ENCODE measurements around the gene RND2. TPM values are rescaled to one million over a fixed set of nuclear protein-coding genes. Genes with fewer than 3 reads are reported as not detected.

RND2 gene
- total and polyA plus RNA-seq, 2 of the 4 experiments (the other 2 are of a cell fraction): 1.1 to 1.9 TPM

DNA sequence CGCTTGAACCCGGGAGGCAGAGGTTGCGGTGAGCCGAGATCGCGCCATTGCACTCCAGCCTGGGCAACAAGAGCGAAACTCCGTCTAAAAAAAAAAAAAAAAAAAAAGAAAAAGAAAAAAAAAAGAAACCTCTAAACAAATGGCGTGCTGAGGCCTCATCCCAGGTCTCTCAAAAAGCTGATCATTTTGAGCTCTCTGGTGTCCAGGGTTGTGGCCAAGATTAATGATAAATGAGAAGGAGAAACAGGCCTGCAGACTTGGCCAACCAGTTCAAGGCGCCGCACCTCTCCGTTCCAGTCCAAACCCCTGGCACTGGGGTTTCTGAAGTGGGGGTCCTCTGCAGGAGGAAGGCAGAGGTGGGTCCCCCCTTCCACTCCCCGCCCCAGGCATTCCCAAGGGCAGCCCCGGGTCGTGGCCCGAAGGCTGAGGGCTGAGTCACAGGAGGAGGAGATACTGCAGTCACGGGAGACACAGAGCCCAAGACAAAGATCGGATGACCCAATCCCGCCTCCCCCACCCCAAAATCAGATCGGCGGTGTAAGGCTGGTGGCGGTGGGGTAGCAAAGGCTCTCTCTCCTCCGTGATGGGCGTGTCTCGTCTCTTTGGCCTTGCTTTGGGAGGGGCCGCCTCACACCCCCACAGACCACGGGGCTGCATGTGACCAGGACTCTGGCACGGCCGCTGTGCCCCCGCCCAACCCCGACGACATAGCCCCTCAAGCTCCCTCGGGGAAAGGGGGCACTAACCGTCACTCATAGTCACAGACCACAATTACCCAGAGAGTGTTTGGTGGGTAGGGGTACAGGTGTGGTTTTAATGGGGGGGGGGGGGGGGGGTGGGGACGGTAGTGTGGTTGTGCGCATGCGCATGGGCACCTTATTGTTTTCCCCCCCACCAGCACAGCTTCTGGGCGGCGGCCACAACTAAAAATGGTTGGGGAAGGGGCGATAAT is 4.0 kb upstream of the RND2 start:
- Histone ChIP-seq H2BK15ac (ENCODE audit: low read depth, low read length) (peak overlapping the region; percentile 76; the same call in 1 of the 3 replicates), H3K14ac (replicated peaks; ENCODE audit: low read depth, low read length) (peak overlapping the region; percentile 96), H2BK20ac (ENCODE audit: low read depth, low read length) (no peak overlapping the region), H2AFZ (replicated peaks; ENCODE audit: low read length, poor library complexity) (peak overlapping the region; percentile 95), H4K5ac (ENCODE audit: low read depth, low read length) (peak overlapping the region; percentile 61; the same call in 1 of the 2 replicates), H3K79me1 (ENCODE audit: low read depth in 1 of 2, low read length in 2 of 2) (peaks cover 15 to 49% of the 10 kb centered on the region in 2 experiments; a peak in 3 of 4 replicates), H3K9me3 (ENCODE audit: control insufficient read depth, insufficient read depth, low read length) (no peaks in the 10 kb centered on the region), H2AK9ac (replicated peaks; ENCODE audit: low read depth, low read length, poor library complexity) (peak overlapping the region; percentile 97), H4K91ac (ENCODE audit: insufficient read depth, low read depth, low read length) (peak overlapping the region; percentile 89), H3K4ac (ENCODE audit: low read depth, low read length) (peak overlapping the region; percentile 95), H3K4me2 (ENCODE audit: low read depth, low read length) (peak overlapping the region; percentile 79), H4K20me1 (ENCODE audit: insufficient read depth, low read length) (peaks cover 28% of the 10 kb centered on the region; the same call in 1 of the 2 replicates), H2BK5ac (ENCODE audit: low read depth, low read length, poor library complexity, severe bottlenecking) (peak overlapping the region; percentile 68), H2BK120ac (ENCODE audit: low read depth, low read length) (peak overlapping the region; percentile 67; the same call in 1 of the 2 replicates), H2AK5ac (ENCODE audit: low read depth, low read length) (peak overlapping the region; percentile 89), H3K18ac (ENCODE audit: low read depth, low read length) (peak overlapping the region; percentile 30), H3K23ac (ENCODE audit: low read depth, low read length) (peak overlapping the region; percentile 58; the same call in 1 of the 2 replicates), H3K27me3 (ENCODE audit: control insufficient read depth, insufficient read depth, low read length) (peaks cover 4% of the 10 kb centered on the region; the same call in 1 of the 2 replicates), H4K8ac (ENCODE audit: low read depth in 2 of 2, low read length in 2 of 2) (peak overlapping the region; percentile 46 to 87), H3K4me3 (ENCODE audit: insufficient read depth, low read depth, low read length) (peak overlapping the region; percentile 96), H3K56ac (ENCODE audit: extremely low read depth, insufficient read depth, low read length) (no peak overlapping the region; the same call in 1 of the 2 replicates), H3K36me3 (ENCODE audit: control insufficient read depth, insufficient read depth, low read length) (peaks cover 24% of the 10 kb centered on the region), H3K9ac (ENCODE audit: low read depth, low read length) (peak overlapping the region; percentile 75), H3K4me1 (ENCODE audit: control insufficient read depth, insufficient read depth, low read length) (peaks cover 12% of the 10 kb centered on the region), H3K9me1 (ENCODE audit: insufficient read depth, low read length) (peaks cover 20% of the 10 kb centered on the region), H3K27ac (ENCODE audit: insufficient read depth, low read length) (peak overlapping the region; percentile 78)
- BruUV-seq (replicated peaks): no TSS peak
- dilution Hi-C loops (cut with HindIII; ENCODE audit: low sequenced_read_pairs, unreplicated experiment): no loop called here
- ChIA-PET CTCF (interaction anchor here (0.8 kb wide), 1 partner anchor 92 kb away, joined by 3 read pairs; no protein-coding TSS in a partner anchor), POLR2A (ENCODE audit: unreplicated experiment) (interaction anchor here (1.4 kb wide), 1 partner anchor 294 kb away, joined by 5 read pairs; no protein-coding TSS in a partner anchor)
- in situ Hi-C loops (cut with MboI; ENCODE audit: low sequenced_read_pairs): no loop called here
- intact Hi-C loops (cut with micrococcal nuclease): no loop called here
- no CpG with 5 or more reads among the region's 40 CpGs for WGBS, 2 experiments (ENCODE audit: extremely low coverage in 2 of 2, insufficient read length in 1 of 2)
- ATAC-seq (ENCODE audit: low read depth) (peak; percentile 15), DNase-seq (peak; percentile 50)
- TF ChIP-seq MAZ (IDR thresholded peaks at IDR 0.05; ENCODE audit: borderline replicate concordance, low read depth, low read length) (peak; percentile 60; the same call in 1 of the 2 replicates), BHLHE40 (IDR thresholded peaks at IDR 0.05; ENCODE audit: low read depth, low read length) (peak; percentile 67), RCOR1 (IDR thresholded peaks at IDR 0.05; ENCODE audit: insufficient replicate concordance, low read length) (no peak), FOS (IDR thresholded peaks at IDR 0.05; ENCODE audit: low read depth, low read length) (0 out of 2 replicates have a peak, but pooled peaks have one; percentile 40), SMC3 (IDR thresholded peaks at IDR 0.05; ENCODE audit: low read depth, low read length) (no peak), RAD21 (IDR thresholded peaks at IDR 0.05; ENCODE audit: low read length) (no peak), CHD1 (IDR thresholded peaks at IDR 0.05; ENCODE audit: low read depth, low read length) (no peak), MAFK (IDR thresholded peaks at IDR 0.05; ENCODE audit: low read depth, low read length) (no peak), CEBPB (IDR thresholded peaks at IDR 0.05; ENCODE audit: low read depth, low read length) (peak; percentile 41; the same call in 1 of the 2 replicates)
- TF ChIP-seq, protein P1, sequence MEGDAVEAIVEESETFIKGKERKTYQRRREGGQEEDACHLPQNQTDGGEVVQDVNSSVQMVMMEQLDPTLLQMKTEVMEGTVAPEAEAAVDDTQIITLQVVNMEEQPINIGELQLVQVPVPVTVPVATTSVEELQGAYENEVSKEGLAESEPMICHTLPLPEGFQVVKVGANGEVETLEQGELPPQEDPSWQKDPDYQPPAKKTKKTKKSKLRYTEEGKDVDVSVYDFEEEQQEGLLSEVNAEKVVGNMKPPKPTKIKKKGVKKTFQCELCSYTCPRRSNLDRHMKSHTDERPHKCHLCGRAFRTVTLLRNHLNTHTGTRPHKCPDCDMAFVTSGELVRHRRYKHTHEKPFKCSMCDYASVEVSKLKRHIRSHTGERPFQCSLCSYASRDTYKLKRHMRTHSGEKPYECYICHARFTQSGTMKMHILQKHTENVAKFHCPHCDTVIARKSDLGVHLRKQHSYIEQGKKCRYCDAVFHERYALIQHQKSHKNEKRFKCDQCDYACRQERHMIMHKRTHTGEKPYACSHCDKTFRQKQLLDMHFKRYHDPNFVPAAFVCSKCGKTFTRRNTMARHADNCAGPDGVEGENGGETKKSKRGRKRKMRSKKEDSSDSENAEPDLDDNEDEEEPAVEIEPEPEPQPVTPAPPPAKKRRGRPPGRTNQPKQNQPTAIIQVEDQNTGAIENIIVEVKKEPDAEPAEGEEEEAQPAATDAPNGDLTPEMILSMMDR (conservative IDR thresholded peaks at IDR 0.05; ENCODE audit: low read depth, low read length): no peak
- TF ChIP-seq, protein P2, sequence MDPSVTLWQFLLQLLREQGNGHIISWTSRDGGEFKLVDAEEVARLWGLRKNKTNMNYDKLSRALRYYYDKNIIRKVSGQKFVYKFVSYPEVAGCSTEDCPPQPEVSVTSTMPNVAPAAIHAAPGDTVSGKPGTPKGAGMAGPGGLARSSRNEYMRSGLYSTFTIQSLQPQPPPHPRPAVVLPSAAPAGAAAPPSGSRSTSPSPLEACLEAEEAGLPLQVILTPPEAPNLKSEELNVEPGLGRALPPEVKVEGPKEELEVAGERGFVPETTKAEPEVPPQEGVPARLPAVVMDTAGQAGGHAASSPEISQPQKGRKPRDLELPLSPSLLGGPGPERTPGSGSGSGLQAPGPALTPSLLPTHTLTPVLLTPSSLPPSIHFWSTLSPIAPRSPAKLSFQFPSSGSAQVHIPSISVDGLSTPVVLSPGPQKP (IDR thresholded peaks at IDR 0.05; ENCODE audit: borderline replicate concordance, low read depth, low read length): no peak
- TF ChIP-seq, protein P3, sequence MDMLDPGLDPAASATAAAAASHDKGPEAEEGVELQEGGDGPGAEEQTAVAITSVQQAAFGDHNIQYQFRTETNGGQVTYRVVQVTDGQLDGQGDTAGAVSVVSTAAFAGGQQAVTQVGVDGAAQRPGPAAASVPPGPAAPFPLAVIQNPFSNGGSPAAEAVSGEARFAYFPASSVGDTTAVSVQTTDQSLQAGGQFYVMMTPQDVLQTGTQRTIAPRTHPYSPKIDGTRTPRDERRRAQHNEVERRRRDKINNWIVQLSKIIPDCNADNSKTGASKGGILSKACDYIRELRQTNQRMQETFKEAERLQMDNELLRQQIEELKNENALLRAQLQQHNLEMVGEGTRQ (IDR thresholded peaks at IDR 0.05; ENCODE audit: low read depth, low read length): peak; percentile 74

Data from IMR-90 (cell line).